Measurements from ENCODE around the gene TAF5L. TPM values are rescaled to one million over a fixed set of nuclear protein-coding genes. Genes with fewer than 3 reads are reported as not detected.

Gene TAF5L
- total and polyA plus RNA-seq, 2 of the 8 experiments (the other 6 are each of a cell fraction or from before 2014, with no cell fraction given), result 17.7 to 23.3 TPM

- Histone ChIP-seq H3K9ac (replicated peaks in 1 of 4; ENCODE audit: extremely low read depth in 1 of 4, low read depth in 3 of 4, low read length in 3 of 4) (no peak overlapping the region), H3K27me3 (replicated peaks in 1 of 4; ENCODE audit: control insufficient read depth in 3 of 4, extremely low read depth in 1 of 4, insufficient read depth in 3 of 4, low read length in 3 of 4) (no peaks in the 10 kb centered on the region; a peak in 1 of 7 replicates), H2BK12ac (ENCODE audit: low read depth, low read length) (0 out of 2 replicates have a peak overlapping the region, but pooled peaks have one; percentile 1), H2BK120ac (replicated peaks; ENCODE audit: low read depth, low read length) (no peak overlapping the region), H3K18ac (ENCODE audit: extremely low read depth, low read length) (no peak overlapping the region), H2AK5ac (ENCODE audit: low read depth, low read length) (no peak overlapping the region), H3K79me1 (ENCODE audit: low read depth, low read length) (no peaks in the 10 kb centered on the region), H2BK20ac (ENCODE audit: low read length) (no peak overlapping the region), H3K14ac (ENCODE audit: insufficient read length) (no peak overlapping the region), H4K5ac (ENCODE audit: insufficient read length, low read depth, low read length) (no peak overlapping the region), H3K4me1 (replicated peaks in 1 of 4; ENCODE audit: control insufficient read depth in 3 of 4, insufficient read depth in 4 of 4, low read length in 3 of 4) (no peaks in the 10 kb centered on the region), H3K79me2 (ENCODE audit: control insufficient read depth in 1 of 2, insufficient read depth in 2 of 2, low read length in 2 of 2) (no peaks in the 10 kb centered on the region), H3K23ac (ENCODE audit: insufficient read length) (no peak overlapping the region), H4K91ac (replicated peaks; ENCODE audit: insufficient read length, low read length) (no peak overlapping the region), H4K20me1 (replicated peaks in 1 of 2; ENCODE audit: control insufficient read depth in 1 of 2, insufficient read depth in 2 of 2, low read length in 2 of 2) (no peaks in the 10 kb centered on the region), H3K4ac (replicated peaks; ENCODE audit: insufficient read length, low read depth, low read length) (no peak overlapping the region), H2AFZ (ENCODE audit: low read length) (no peak overlapping the region), H3K4me3 (ENCODE audit: extremely low read depth in 1 of 4, insufficient read depth in 2 of 4, low read depth in 3 of 4, low read length in 4 of 4) (no peak overlapping the region), H3K23me2 (ENCODE audit: low read depth, low read length) (no peaks in the 10 kb centered on the region), H2BK5ac (ENCODE audit: low read depth, low read length) (no peak overlapping the region), H2BK15ac (ENCODE audit: low read length) (no peak overlapping the region), H3K36me3 (ENCODE audit: control insufficient read depth in 2 of 4, insufficient read depth in 4 of 4, low read length in 3 of 4) (no peaks in the 10 kb centered on the region), H3K27ac (ENCODE audit: low read depth, low read length) (no peak overlapping the region), H3K56ac (replicated peaks; ENCODE audit: insufficient read length, low read depth, low read length) (no peak overlapping the region), H3K9me3 (ENCODE audit: insufficient read depth in 2 of 2, low read depth in 1 of 2, low read length in 1 of 2) (no peaks in the 10 kb centered on the region), H3K4me2 (ENCODE audit: insufficient read depth in 1 of 2, low read depth in 2 of 2, low read length in 2 of 2) (no peak overlapping the region), H4K8ac (ENCODE audit: extremely low read depth, insufficient read depth, low read length) (no peak overlapping the region)
- CTCF ChIA-PET (ENCODE audit: partially characterized antibody), result interaction anchor here (0.7 kb wide), 1 partner anchor 582 kb away, joined by 3 read pairs; no protein-coding TSS in a partner anchor
- no peak for DNase-seq (ENCODE audit: low read depth in 1 of 2, low spot score in 2 of 2)
- POLR2A ChIA-PET (ENCODE audit: partially characterized antibody), result no interaction called here
- FAIRE-seq, result no peak
- 90% methylated on average over 2 of the region's 2 CpGs; no CpG with 5 or more reads in 1 of the 2 experiments for WGBS, 2 experiments (ENCODE audit: extremely low coverage in 1 of 2, insufficient coverage in 1 of 2, insufficient read length in 1 of 2, insufficient replicate concordance in 2 of 2, low coverage in 1 of 2, low lambda C conversion rate in 2 of 2, missing lambda C conversion rate in 1 of 2)
- TF ChIP-seq CEBPB (IDR thresholded peaks at IDR 0.05; ENCODE audit: low read depth, low read length), result no peak
- TF ChIP-seq FOSL1 (IDR thresholded peaks at IDR 0.05; ENCODE audit: insufficient read depth, low read depth, low read length), result no peak
- TF ChIP-seq NRF1 (IDR thresholded peaks at IDR 0.05; ENCODE audit: low read depth, low read length), result no peak
- TF ChIP-seq JUN (IDR thresholded peaks at IDR 0.05; ENCODE audit: low read depth, low read length), result no peak
- TF ChIP-seq BCL11A (IDR thresholded peaks at IDR 0.05; ENCODE audit: low read depth in 2 of 2, low read length in 2 of 2), result no peak
- no peak for TF ChIP-seq EGR1 (IDR thresholded peaks at IDR 0.05; ENCODE audit: borderline replicate concordance, low read depth, low read length)
- TF ChIP-seq CBX8 (IDR thresholded peaks at IDR 0.05; ENCODE audit: borderline replicate concordance, low read depth, low read length), result no peak
- TF ChIP-seq ATF2 (IDR thresholded peaks at IDR 0.05; ENCODE audit: low read length), result no peak
- no peak for TF ChIP-seq SAP30 (IDR thresholded peaks at IDR 0.05; ENCODE audit: insufficient read depth, insufficient replicate concordance, low read length)
- TF ChIP-seq PHF8 (conservative IDR thresholded peaks at IDR 0.05; ENCODE audit: low read depth, low read length), result no peak
- no peak for TF ChIP-seq SUZ12 (IDR thresholded peaks at IDR 0.05; ENCODE audit: low read length)
Measured at GRCh38 chr1:229585338-229585737, 40.6 kb downstream of the TAF5L start.
